Fibroblast of lung (primary cell): ENCODE results near the gene RBMS2. TPM values are rescaled to one million over a fixed set of nuclear protein-coding genes. Genes with fewer than 3 reads are reported as not detected.

Source experiments
- DNase-seq, 2 donors: peaks; one replicate each; pipeline versions ENCODE4 v3.0.0 to v3.0.0-alpha.2; 2010; ENCODE audit warnings: low read depth in 2 of 2
- H2AFZ ChIP-seq: 2 replicates; pipeline ENCODE4 v1.5.1; 2012; ENCODE audit warnings: low read length, control low read depth, inconsistent platforms
- H3K27ac ChIP-seq: 2 replicates; pipeline ENCODE4 v1.5.1; 2011; ENCODE audit warnings: low read length, control low read depth; ENCODE audit not compliant: insufficient read depth
- H3K27me3 ChIP-seq: 2 replicates; pipeline ENCODE4 v1.5.1; 2011; ENCODE audit warnings: mild to moderate bottlenecking, low read length; ENCODE audit not compliant: control insufficient read depth, insufficient read depth
- H3K36me3 ChIP-seq: 2 replicates; pipeline ENCODE4 v1.5.1; 2011; ENCODE audit warnings: low read length; ENCODE audit not compliant: control insufficient read depth, insufficient read depth
- H3K4me1 ChIP-seq: 2 replicates; pipeline ENCODE4 v1.5.1; 2011; ENCODE audit warnings: low read length; ENCODE audit not compliant: control insufficient read depth, insufficient read depth; ENCODE audit errors: extremely low read depth
- H3K4me2 ChIP-seq: 2 replicates; pipeline ENCODE4 v1.5.1; 2011; ENCODE audit warnings: low read length, control low read depth; ENCODE audit not compliant: insufficient read depth; ENCODE audit errors: extremely low read depth
- H3K4me3 ChIP-seq, 4 experiments: fragments of 200-600 bp in 1 of 4; sonication (generic) in 1 of 4; replicated peaks in 1 of 4; 2 replicates each; pipeline ENCODE4 v1.5.1; 2011 to 2016; ENCODE audit warnings: low read length in 4 of 4, low read depth in 3 of 4, mild to moderate bottlenecking in 3 of 4, control low read depth in 2 of 4, inconsistent platforms in 1 of 4, mixed read lengths in 1 of 4; ENCODE audit not compliant: insufficient read depth in 1 of 4; ENCODE audit errors: control extremely low read depth in 1 of 4
- H3K79me2 ChIP-seq: 2 replicates; pipeline ENCODE4 v1.5.1; 2012; ENCODE audit warnings: mild to moderate bottlenecking, low read length, inconsistent platforms; ENCODE audit not compliant: control insufficient read depth, insufficient read depth
- H3K9ac ChIP-seq: 2 replicates; pipeline ENCODE4 v1.5.1; 2011; ENCODE audit warnings: mild to moderate bottlenecking, low read length, control low read depth; ENCODE audit not compliant: insufficient read depth
- H3K9me3 ChIP-seq: 2 replicates; pipeline ENCODE4 v1.5.1; 2012; ENCODE audit warnings: low read depth, low read length; ENCODE audit not compliant: control insufficient read depth, insufficient read depth
- H4K20me1 ChIP-seq: 2 replicates; pipeline ENCODE4 v1.5.1; 2011; ENCODE audit warnings: low read length; ENCODE audit not compliant: control insufficient read depth, insufficient read depth; ENCODE audit errors: extremely low read depth
- EZH2 ChIP-seq: IDR thresholded peaks from 2 replicates; pipeline ENCODE4 v1.5.1; 2012; ENCODE audit warnings: low read length, control low read depth, mild to moderate bottlenecking; ENCODE audit errors: missing control alignments
- polyA plus RNA-seq, 2 donors: library from polyadenylated mRNA; depleted of rRNA in 1 of 2; stranded (reverse) in 1 of 2; unstranded in 1 of 2; fragments of >200 nt; gene quantifications; 2 replicates each; pipeline ENCODE4 v1.2.1, GENCODE V29; 2011 to 2012; ENCODE audit warnings: missing spikeins in 1 of 2
- total RNA-seq: library from RNA; depleted of rRNA; stranded (reverse); fragments of >200 nt; gene quantifications from 2 replicates; pipeline ENCODE4 v1.2.1, GENCODE V29; 2014
- TF ChIP-seq, protein P1 (sequence below), 2 donors: IDR thresholded peaks in 1 of 2; conservative IDR thresholded peaks in 1 of 2; 1 replicate in 1 of 2; 2 replicates in 1 of 2; pipeline ENCODE4 v1.5.1; 2011 to 2012; ENCODE audit warnings: low read length in 2 of 2, control low read depth in 1 of 2, inconsistent platforms in 1 of 2, low read depth in 1 of 2, mild to moderate bottlenecking in 1 of 2

Gene RBMS2
- total and polyA plus RNA-seq, 2 donors (not counting 1 experiment from before 2014, with no cell fraction given) = 23.1 to 66.9 TPM

- H3K27me3 ChIP-seq = no peaks in the 10 kb centered on the region
- no peak overlapping the region for H3K9ac ChIP-seq
- H2AFZ ChIP-seq = no peak overlapping the region
- peaks cover 86% of the 10 kb centered on the region for H3K79me2 ChIP-seq
- H3K4me2 ChIP-seq = no peak overlapping the region
- TF ChIP-seq, protein P1, sequence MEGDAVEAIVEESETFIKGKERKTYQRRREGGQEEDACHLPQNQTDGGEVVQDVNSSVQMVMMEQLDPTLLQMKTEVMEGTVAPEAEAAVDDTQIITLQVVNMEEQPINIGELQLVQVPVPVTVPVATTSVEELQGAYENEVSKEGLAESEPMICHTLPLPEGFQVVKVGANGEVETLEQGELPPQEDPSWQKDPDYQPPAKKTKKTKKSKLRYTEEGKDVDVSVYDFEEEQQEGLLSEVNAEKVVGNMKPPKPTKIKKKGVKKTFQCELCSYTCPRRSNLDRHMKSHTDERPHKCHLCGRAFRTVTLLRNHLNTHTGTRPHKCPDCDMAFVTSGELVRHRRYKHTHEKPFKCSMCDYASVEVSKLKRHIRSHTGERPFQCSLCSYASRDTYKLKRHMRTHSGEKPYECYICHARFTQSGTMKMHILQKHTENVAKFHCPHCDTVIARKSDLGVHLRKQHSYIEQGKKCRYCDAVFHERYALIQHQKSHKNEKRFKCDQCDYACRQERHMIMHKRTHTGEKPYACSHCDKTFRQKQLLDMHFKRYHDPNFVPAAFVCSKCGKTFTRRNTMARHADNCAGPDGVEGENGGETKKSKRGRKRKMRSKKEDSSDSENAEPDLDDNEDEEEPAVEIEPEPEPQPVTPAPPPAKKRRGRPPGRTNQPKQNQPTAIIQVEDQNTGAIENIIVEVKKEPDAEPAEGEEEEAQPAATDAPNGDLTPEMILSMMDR (conservative IDR thresholded peaks at IDR 0.05 in 1 of 2, IDR thresholded peaks at IDR 0.05 in 1 of 2; ENCODE audit: low read depth in 1 of 2, low read length in 2 of 2) = no peak
- TF ChIP-seq EZH2 = no peak
- H3K4me3 ChIP-seq = no peak overlapping the region
- H3K36me3 ChIP-seq = no peaks in the 10 kb centered on the region
- no peaks in the 10 kb centered on the region for H3K9me3 ChIP-seq
- H3K4me1 ChIP-seq = peaks cover 15% of the 10 kb centered on the region
- peak in 1 of 2 donors; percentile 54 for DNase-seq
- no peak overlapping the region for H3K27ac ChIP-seq
- no peaks in the 10 kb centered on the region for H4K20me1 ChIP-seq
Measured at GRCh38 chr12:56529656-56530055, 8.0 kb downstream of the RBMS2 start.

- no peaks in the 10 kb centered on the region for H3K9me3 ChIP-seq
- H3K27ac ChIP-seq = no peak overlapping the region
- no peaks in the 10 kb centered on the region for H3K27me3 ChIP-seq
- peak overlapping the region; percentile 58 for H3K4me2 ChIP-seq
- H3K4me1 ChIP-seq = peaks cover 15% of the 10 kb centered on the region
- peaks cover 84% of the 10 kb centered on the region for H3K79me2 ChIP-seq
- no peak overlapping the region for H3K9ac ChIP-seq
- TF ChIP-seq, protein P1 (conservative IDR thresholded peaks at IDR 0.05 in 1 of 2, IDR thresholded peaks at IDR 0.05 in 1 of 2; ENCODE audit: low read depth in 1 of 2, low read length in 2 of 2) = no peak
- TF ChIP-seq EZH2 = no peak
- peak in 1 of 2 donors; percentile 25 for DNase-seq
- H3K4me3 ChIP-seq = no peak overlapping the region
- H2AFZ ChIP-seq = no peak overlapping the region
- no peaks in the 10 kb centered on the region for H3K36me3 ChIP-seq
- H4K20me1 ChIP-seq = no peaks in the 10 kb centered on the region
Measured at GRCh38 chr12:56530390-56531055, 8.9 kb downstream of the RBMS2 start.

GRCh38 chr12:56537546-56537945 is 15.9 kb downstream of the RBMS2 start:
- Histone ChIP-seq H4K20me1 (no peaks in the 10 kb centered on the region), H3K27ac (no peak overlapping the region), H3K4me2 (no peak overlapping the region), H3K27me3 (no peaks in the 10 kb centered on the region), H3K36me3 (no peaks in the 10 kb centered on the region), H3K9me3 (no peaks in the 10 kb centered on the region), H3K79me2 (peaks cover 71% of the 10 kb centered on the region), H2AFZ (no peak overlapping the region), H3K4me1 (peaks cover 3% of the 10 kb centered on the region), H3K9ac (no peak overlapping the region), H3K4me3 (no peak overlapping the region)
- TF ChIP-seq, protein P1 (conservative IDR thresholded peaks at IDR 0.05 in 1 of 2, IDR thresholded peaks at IDR 0.05 in 1 of 2; ENCODE audit: low read depth in 1 of 2, low read length in 2 of 2) = no peak
- TF ChIP-seq EZH2 = no peak
- no peak for DNase-seq
